GM15510 (cell line): ENCODE results near the gene DELE1.

Source experiments
- POLR2A ChIP-seq: IDR thresholded peaks from 3 replicates; pipeline ENCODE4 v1.6.1; 2011; ENCODE audit warnings: borderline replicate concordance; ENCODE audit not compliant: insufficient read length; ENCODE audit errors: extremely low read depth

Gene DELE1

GRCh38 chr5:141982626-141983025 is 59.0 kb downstream of the DELE1 start:
- no peak for TF ChIP-seq POLR2A

- no peak for TF ChIP-seq POLR2A
These were observed 62.4 kb downstream of the DELE1 start for GRCh38 chr5:141986072-141986471.

DNA sequence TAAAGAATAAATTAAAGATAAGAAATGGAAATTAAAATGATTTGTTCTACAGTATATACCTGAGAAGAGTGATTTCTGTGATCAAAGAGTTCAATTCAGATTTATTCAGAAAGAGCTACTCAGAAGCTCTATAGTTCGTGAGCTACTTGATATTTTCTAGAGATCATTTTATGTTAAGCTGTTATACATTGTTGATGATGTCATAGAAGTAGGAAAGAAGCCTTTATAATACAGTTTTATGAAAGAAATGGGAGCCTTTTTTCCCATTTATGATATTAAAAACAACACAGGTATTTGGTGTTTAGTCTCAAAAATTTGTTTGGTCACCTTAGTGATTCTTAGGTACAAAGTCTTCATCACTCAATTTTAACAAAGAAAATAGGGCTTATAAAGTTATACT is 66.0 kb downstream of the DELE1 start:
- no peak for TF ChIP-seq POLR2A
